HepG2 (cell line): ENCODE data around the gene POLA2. TPM values are rescaled to one million over a fixed set of nuclear protein-coding genes. Genes with fewer than 3 reads are reported as not detected.

Experiments used
- GABPB1 ChIP-seq: IDR thresholded peaks from 2 replicates; pipeline ENCODE4 v1.6.1; 2016; ENCODE audit warnings: mild to moderate bottlenecking, missing genetic modification reagents, moderate library complexity, missing compliant biosample characterization
- MAFF ChIP-seq: IDR thresholded peaks from 2 replicates; pipeline ENCODE4 v1.6.1; 2011; ENCODE audit warnings: low read depth, low read length, improper control_type of control experiment
- MAFK ChIP-seq, 2 experiments: IDR thresholded peaks in 1 of 2; conservative IDR thresholded peaks in 1 of 2; 2 replicates each; pipeline ENCODE4 v1.6.1; 2011; ENCODE audit warnings: improper control_type of control experiment in 2 of 2, low read length in 2 of 2
- PAXIP1 ChIP-seq: sonication (generic); formaldehyde crosslinking; conservative IDR thresholded peaks from 2 replicates; pipeline ENCODE4 v1.4.0; 2020; ENCODE audit warnings: mild to moderate bottlenecking, missing genetic modification reagents, moderate library complexity
- SMARCC2 ChIP-seq: fragments of 450-650 bp; IDR thresholded peaks from 2 replicates; pipeline ENCODE4 v1.6.1; 2017; ENCODE audit warnings: antibody characterized with exemption, mild to moderate bottlenecking
- ZBTB25 ChIP-seq: IDR thresholded peaks from 2 replicates; pipeline ENCODE4 v1.6.1; 2018; ENCODE audit warnings: missing genetic modification reagents
- ZNF256 ChIP-seq: sonication (generic); formaldehyde crosslinking; conservative IDR thresholded peaks from 2 replicates; pipeline ENCODE4 v1.4.0; 2020; ENCODE audit warnings: missing genetic modification reagents
- ZNF772 ChIP-seq: sonication (generic); formaldehyde crosslinking; IDR thresholded peaks from 2 replicates; pipeline ENCODE4 v1.5.0; 2020; ENCODE audit warnings: mild to moderate bottlenecking, missing genetic modification reagents
- polyA plus RNA-seq, 8 experiments: library from polyadenylated mRNA; depleted of rRNA in 3 of 8; stranded (reverse) in 7 of 8; unstranded in 1 of 8; fragments of >200 nt; fragmentation: Illumina TruSeq in 4 of 8; extraction: Trizol in 4 of 8; gene quantifications; 2 replicates each; pipeline versions ENCODE4 v1.2.1 to v1.2.3, GENCODE V29; 2011 to 2016; ENCODE audit warnings: low read depth in 4 of 8, missing spikeins in 1 of 8, mixed read lengths in 1 of 8; ENCODE audit not compliant: insufficient read depth in 1 of 8
- total RNA-seq, 5 experiments: library from RNA; depleted of rRNA; stranded (reverse); fragments of >200 nt; fragmentation: Illumina TruSeq; extraction: Trizol; gene quantifications; 2 replicates each; pipeline ENCODE4 v1.2.3, GENCODE V29; 2016; ENCODE audit warnings: low read depth in 1 of 5
- TF ChIP-seq, protein P1 (sequence below): sonication (generic); formaldehyde crosslinking; IDR thresholded peaks from 2 replicates; pipeline ENCODE4 v1.5.0; 2020; ENCODE audit warnings: mild to moderate bottlenecking, missing genetic modification reagents, moderate library complexity
- TF ChIP-seq, protein P2 (sequence below): sonication (generic); formaldehyde crosslinking; IDR thresholded peaks from 2 replicates; pipeline ENCODE4 v1.4.0; 2020; ENCODE audit warnings: missing genetic modification reagents, borderline replicate concordance

The POLA2 gene
- total and polyA plus RNA-seq, 2 of the 13 experiments (the other 11 are each of a cell fraction or from before 2014, with no cell fraction given): 9.7 to 15.6 TPM

- TF ChIP-seq PAXIP1 (CRISPR knock-in tag) (0 out of 2 replicates have a peak, but pooled peaks have one; percentile 15), SMARCC2 (no peak), GABPB1 (CRISPR knock-in tag) (0 out of 2 replicates have a peak, but pooled peaks have one; percentile 18), ZNF256 (CRISPR knock-in tag) (no peak), MAFK (conservative IDR thresholded peaks at IDR 0.05 in 1 of 2, IDR thresholded peaks at IDR 0.05 in 1 of 2; ENCODE audit: low read length in 2 of 2) (peak; percentile 81 to 90), MAFF (peak; percentile 80), ZBTB25 (CRISPR knock-in tag) (no peak), ZNF772 (no peak)
- TF ChIP-seq, protein P1, sequence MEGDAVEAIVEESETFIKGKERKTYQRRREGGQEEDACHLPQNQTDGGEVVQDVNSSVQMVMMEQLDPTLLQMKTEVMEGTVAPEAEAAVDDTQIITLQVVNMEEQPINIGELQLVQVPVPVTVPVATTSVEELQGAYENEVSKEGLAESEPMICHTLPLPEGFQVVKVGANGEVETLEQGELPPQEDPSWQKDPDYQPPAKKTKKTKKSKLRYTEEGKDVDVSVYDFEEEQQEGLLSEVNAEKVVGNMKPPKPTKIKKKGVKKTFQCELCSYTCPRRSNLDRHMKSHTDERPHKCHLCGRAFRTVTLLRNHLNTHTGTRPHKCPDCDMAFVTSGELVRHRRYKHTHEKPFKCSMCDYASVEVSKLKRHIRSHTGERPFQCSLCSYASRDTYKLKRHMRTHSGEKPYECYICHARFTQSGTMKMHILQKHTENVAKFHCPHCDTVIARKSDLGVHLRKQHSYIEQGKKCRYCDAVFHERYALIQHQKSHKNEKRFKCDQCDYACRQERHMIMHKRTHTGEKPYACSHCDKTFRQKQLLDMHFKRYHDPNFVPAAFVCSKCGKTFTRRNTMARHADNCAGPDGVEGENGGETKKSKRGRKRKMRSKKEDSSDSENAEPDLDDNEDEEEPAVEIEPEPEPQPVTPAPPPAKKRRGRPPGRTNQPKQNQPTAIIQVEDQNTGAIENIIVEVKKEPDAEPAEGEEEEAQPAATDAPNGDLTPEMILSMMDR (CRISPR knock-in tag): peak; percentile 45
- TF ChIP-seq, protein P2, sequence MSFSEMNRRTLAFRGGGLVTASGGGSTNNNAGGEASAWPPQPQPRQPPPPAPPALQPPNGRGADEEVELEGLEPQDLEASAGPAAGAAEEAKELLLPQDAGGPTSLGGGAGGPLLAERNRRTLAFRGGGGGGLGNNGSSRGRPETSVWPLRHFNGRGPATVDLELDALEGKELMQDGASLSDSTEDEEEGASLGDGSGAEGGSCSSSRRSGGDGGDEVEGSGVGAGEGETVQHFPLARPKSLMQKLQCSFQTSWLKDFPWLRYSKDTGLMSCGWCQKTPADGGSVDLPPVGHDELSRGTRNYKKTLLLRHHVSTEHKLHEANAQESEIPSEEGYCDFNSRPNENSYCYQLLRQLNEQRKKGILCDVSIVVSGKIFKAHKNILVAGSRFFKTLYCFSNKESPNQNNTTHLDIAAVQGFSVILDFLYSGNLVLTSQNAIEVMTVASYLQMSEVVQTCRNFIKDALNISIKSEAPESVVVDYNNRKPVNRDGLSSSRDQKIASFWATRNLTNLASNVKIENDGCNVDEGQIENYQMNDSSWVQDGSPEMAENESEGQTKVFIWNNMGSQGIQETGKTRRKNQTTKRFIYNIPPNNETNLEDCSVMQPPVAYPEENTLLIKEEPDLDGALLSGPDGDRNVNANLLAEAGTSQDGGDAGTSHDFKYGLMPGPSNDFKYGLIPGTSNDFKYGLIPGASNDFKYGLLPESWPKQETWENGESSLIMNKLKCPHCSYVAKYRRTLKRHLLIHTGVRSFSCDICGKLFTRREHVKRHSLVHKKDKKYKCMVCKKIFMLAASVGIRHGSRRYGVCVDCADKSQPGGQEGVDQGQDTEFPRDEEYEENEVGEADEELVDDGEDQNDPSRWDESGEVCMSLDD (CRISPR knock-in tag): no peak
These were observed 55.4 kb downstream of the POLA2 start (continued) for GRCh38 chr11:65317025-65317786.
